NCI-H1436 (cell line): ENCODE measurements around the gene SDHA.
"Not testable (repeated sequence)": the region's sequence is repeated elsewhere in the genome, so short reads cannot be mapped to it uniquely, and the experiment has no call there.

Experiments
- DNase-seq: peaks from one replicate; lab custom pipeline; 2025; lab: John Stamatoyannopoulos, UW

The SDHA gene

DNA sequence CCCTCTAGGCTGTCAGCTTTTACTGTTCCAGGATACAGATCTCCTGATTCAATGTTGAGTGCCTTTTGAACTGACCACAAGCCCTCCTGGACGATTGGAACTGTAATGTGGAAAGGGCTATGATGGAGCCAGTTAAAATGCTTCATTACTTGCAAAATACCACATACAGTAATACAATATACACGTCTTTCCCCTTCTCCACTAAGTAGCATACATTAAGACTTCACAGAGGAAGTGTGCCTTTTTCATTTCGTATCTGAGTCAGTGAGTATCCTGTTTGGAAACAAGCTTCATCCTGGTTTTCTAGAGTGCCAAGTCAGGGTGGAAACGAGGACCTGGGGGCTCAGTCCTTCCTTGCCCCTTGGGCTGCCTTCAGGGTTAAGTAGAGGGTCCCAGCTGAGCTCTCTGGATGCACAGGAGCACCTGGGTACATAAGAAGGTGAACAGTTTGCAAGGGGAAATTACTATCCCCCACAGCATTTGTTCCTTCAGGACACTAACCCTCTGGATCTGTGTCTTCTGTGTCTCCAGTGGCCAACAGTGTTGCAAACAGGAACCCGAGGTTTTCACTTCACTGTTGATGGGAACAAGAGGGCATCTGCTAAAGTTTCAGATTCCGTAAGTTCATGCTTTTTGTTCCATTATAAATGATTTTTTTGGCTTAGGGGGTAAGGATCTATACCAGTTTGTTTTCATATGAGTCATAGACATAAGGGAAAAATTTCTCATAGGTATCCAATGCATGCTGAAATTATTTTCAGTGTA is 5.0 kb downstream of the SDHA start:
- DNase-seq: not testable (repeated sequence)

DNA sequence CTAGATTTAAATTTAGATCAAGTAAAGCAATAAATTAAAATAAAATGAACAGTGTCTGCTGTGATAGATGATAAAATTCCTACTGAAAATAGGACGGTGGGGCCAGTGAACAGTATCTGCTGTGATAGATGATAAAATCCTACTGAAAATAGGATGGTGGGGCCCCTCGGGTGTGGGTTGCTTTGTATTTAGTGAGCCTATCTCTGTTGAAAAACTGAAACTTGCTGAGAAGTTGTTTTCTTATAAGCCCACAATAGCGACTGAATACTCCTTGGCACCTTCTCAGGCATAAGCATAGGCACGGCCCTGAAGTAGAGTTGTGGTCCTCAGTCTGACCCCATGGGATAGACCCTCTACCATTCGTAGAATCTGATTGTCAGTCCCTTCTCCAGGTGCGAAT is 5.7 kb downstream of the SDHA start:
- no peak for DNase-seq

GRCh38 chr5:225334-225733 is 7.2 kb downstream of the SDHA start:
- DNase-seq: no peak

DNA sequence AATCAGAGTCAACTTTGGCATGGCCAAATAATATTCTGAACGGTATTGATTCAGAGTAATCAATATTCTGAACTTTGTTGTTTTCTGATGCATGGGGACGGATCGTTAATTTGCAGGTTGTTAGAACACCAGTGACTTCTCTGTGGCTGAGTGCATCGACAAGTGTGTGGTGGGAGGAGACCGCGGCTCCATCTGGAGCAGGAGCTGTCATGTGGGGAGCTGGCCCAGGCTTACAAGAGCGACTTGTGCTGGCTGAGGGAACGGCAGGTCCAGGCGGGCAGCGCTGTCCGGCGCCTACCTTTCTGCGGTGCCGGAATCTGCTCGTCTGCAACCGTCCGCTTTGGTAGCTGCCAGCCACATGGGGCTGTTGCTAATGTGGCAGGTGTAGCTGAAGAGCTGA is 9.3 kb downstream of the SDHA start:
- not testable (repeated sequence) for DNase-seq

- no peak for DNase-seq
Measured at GRCh38 chr5:228886-229285, 10.8 kb downstream of the SDHA start.

- no peak for DNase-seq
Measured at GRCh38 chr5:230711-231110, 12.6 kb downstream of the SDHA start.

GRCh38 chr5:231661-232060 is 13.5 kb downstream of the SDHA start:
- DNase-seq: no peak

DNA sequence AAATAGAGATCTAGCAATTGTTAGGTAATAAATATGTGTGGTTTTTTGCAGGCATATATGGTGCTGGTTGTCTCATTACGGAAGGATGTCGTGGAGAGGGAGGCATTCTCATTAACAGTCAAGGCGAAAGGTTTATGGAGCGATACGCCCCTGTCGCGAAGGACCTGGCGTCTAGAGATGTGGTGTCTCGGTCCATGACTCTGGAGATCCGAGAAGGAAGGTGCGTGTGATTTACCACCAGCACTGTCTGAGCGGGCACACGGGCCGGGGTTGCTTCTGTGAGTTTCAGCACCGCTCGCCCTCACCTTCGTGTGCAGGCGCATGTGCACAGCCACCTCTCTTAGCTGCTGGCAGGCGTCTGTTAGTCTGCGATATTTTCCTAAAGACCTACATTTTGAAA is 15.3 kb downstream of the SDHA start:
- DNase-seq: not testable (repeated sequence)

DNA sequence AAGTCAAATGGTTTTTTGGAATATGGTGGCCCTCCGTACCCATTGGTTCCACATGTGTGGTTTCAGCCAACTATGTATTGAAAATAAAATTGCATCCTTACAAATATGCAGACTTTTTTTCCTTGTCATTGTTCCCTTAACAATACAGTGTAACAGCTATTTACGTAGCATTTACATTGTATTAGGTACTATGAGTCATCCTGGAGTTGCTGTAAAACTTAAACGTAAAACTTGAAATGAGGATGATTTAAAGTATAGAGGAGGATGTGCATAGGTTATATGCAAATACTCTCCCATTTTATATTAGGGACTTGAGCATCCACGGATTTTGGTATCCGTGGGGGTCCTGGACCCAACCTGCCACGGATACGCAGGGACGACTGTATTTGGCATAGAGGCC is 16.3 kb downstream of the SDHA start:
- no peak for DNase-seq

DNA sequence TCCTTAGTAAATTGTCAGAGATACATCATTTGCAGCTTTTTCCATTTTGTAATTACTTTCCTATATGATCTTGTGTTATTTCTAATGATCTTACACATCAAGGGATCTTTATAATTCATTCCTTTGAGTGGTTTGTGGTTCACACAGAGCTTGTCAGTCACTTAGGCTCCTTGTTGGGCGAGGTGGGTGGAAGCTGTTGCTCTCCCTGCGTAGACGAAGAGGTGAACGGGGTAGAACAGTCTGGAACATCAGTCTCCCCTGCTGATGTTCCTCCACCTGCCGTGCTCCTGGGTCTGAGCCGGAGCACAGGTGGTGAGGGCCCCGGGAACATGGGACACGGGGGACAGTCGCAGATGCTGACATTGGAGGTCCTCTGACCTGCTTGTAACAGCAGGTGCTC is 17.4 kb downstream of the SDHA start:
- DNase-seq: not testable (repeated sequence)

- DNase-seq: not testable (repeated sequence)
Measured at GRCh38 chr5:237931-238330, 19.8 kb downstream of the SDHA start.

- DNase-seq: not testable (repeated sequence)
Measured at GRCh38 chr5:240550-240949, 22.4 kb downstream of the SDHA start.

- not testable (repeated sequence) for DNase-seq
Measured at GRCh38 chr5:241045-241669, 23.0 kb downstream of the SDHA start.

DNA sequence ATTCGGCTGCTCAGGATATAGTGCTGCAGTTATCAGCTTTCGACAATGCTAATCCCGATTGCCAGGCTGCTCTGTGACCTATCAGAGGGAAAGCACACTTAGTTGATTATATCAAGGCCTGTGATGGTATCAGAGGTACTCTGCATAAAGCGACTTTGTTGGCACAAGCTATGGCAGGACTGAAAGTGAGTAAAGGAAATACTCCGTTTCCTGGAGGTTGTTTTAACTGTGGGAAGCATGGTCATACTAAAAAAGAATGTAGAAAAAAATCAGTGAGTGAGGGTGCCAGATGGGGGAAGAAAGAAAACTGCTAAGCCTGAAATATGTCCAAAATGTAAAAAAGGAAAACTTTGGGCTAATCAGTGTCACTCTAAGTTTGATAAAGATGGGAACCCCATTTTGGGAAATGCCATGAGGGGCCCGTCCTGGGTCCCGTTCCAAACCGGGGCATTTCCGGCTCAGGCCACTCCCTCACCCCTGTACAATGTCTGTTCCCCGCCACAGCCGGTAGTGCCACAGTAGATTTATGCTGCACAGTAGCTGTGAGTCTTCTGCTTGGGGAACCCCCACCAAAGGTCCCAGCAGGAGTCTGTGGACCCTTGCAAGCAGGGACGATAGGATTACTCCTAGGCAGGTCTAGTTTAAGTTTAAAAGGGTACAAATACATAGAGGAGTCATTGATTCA is 25.7 kb downstream of the SDHA start:
- DNase-seq: not testable (repeated sequence)

DNA sequence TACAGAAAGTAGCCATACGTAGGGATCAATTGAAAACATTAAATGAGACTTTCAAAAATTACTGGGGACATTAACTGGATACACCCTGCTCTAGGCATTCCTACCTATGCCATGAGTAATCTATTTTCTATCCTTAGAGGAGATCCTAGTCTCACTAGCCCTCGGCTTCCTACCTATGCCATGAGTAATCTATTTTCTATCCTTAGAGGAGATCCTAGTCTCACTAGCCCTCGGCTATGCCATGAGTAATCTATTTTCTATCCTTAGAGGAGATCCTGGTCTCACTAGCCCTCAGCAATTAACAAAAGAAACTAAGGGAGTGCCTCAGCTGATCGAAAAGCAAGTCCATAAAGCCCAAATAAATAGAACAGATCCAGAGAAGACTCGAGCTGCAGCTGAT is 27.6 kb downstream of the SDHA start:
- DNase-seq: not testable (repeated sequence)

DNA sequence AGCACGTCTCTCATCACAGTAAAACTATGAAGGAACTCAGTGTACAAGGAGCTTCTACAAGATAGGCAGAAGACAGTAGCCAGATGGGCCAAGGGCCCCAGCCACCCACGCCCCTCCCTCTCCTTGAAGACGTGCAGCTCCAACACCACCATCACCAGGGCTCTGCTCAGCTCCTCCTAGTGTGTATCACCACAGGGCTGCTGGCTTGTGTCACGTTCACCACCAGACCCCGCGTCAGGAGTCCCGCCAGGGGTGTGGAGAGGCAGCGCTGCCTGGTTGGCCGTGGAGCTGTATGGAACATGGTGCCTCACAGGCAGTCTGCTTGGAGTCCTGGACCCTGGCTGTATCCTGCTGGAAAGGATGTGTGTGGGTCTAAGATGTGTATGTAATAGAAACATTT is 32.3 kb downstream of the SDHA start:
- not testable (repeated sequence) for DNase-seq

GRCh38 chr5:251016-251415 is 32.9 kb downstream of the SDHA start:
- DNase-seq: not testable (repeated sequence)

- DNase-seq: not testable (repeated sequence)
Measured at GRCh38 chr5:251538-251937, 33.4 kb downstream of the SDHA start.

- not testable (repeated sequence) for DNase-seq
Measured at GRCh38 chr5:251975-252374, 33.9 kb downstream of the SDHA start.

DNA sequence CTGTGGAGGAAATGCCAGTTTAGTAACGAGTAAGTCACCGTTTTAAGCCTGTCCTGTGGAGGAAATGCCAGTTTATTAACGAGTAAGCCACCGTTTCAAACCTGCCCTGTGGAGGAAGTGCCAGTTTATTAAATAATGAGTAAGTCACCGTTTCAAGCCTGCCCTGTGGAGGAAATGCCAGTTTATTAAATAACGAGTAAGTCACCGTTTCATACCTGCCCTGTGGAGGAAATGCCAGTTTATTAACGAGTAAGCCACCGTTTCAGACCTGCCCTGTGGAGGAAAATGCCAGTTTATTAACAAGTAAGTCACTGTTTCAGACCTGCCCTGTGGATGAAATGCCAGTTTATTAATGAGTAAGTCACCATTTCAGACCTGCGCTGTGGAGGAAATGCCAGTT is 34.4 kb downstream of the SDHA start:
- DNase-seq: no peak

DNA sequence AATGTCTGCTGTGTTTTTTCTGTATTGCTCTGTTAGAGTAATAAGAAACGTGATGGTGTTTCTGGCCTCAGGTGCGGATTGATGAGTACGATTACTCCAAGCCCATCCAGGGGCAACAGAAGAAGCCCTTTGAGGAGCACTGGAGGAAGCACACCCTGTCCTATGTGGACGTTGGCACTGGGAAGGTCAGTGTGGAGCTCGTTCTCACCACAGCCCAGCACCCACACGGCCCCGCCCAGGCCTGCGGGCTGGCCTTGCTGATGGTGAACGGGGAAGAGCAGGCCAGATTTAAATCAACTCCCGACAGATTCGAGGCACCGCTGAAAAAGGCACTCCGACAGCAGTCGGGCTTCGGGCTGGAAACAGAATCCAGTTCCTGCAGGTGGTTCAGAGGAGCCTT is 36.2 kb downstream of the SDHA start:
- not testable (repeated sequence) for DNase-seq

- DNase-seq: not testable (repeated sequence)
Measured at GRCh38 chr5:255116-255515, 37.0 kb downstream of the SDHA start.

DNA sequence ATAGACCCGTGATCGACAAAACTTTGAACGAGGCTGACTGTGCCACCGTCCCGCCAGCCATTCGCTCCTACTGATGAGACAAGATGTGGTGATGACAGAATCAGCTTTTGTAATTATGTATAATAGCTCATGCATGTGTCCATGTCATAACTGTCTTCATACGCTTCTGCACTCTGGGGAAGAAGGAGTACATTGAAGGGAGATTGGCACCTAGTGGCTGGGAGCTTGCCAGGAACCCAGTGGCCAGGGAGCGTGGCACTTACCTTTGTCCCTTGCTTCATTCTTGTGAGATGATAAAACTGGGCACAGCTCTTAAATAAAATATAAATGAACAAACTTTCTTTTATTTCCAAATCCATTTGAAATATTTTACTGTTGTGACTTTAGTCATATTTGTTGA is 38.2 kb downstream of the SDHA start:
- not testable (repeated sequence) for DNase-seq
